Upper lobe of left lung (tissue), 4 donors: Measurements from ENCODE around the gene RGS14.

ENCODE experiments used
- POLR2A ChIP-seq, 4 donors: fragments of 450-650 bp; IDR thresholded peaks; one replicate each; pipeline ENCODE4 v1.5.1; 2016 to 2017; ENCODE audit warnings: antibody characterized with exemption in 4 of 4, mild to moderate bottlenecking in 2 of 4
- TF ChIP-seq, protein P1 (sequence below), 6 experiments: fragments of 450-650 bp in 4 of 6; fragments of 200-600 bp in 2 of 6; sonication (generic) in 2 of 6; IDR thresholded peaks; one replicate each; pipeline ENCODE4 v1.5.1; 2016 to 2019; ENCODE audit warnings: antibody characterized with exemption in 6 of 6

DNA sequence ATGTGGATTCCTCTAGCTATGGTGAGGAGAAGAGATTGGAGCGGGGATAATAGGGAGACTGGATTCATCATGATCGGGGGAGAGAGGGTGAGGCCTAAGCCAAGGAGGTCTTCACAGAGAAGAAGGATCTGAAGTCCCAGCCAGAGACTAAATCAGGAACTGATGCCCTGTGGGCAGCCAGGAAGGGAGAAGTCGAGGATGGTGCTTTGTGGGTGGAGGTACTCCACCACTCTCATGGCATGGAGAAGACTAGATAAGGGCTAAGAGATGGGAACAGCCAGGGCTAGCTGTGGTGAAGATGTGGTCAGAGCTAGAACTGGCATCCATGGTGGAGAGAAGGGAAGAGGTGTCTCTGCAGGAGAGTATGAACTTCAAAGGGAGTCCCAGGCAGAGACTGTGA lies 3.0 kb upstream of the RGS14 start:
- TF ChIP-seq, protein P1, sequence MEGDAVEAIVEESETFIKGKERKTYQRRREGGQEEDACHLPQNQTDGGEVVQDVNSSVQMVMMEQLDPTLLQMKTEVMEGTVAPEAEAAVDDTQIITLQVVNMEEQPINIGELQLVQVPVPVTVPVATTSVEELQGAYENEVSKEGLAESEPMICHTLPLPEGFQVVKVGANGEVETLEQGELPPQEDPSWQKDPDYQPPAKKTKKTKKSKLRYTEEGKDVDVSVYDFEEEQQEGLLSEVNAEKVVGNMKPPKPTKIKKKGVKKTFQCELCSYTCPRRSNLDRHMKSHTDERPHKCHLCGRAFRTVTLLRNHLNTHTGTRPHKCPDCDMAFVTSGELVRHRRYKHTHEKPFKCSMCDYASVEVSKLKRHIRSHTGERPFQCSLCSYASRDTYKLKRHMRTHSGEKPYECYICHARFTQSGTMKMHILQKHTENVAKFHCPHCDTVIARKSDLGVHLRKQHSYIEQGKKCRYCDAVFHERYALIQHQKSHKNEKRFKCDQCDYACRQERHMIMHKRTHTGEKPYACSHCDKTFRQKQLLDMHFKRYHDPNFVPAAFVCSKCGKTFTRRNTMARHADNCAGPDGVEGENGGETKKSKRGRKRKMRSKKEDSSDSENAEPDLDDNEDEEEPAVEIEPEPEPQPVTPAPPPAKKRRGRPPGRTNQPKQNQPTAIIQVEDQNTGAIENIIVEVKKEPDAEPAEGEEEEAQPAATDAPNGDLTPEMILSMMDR (IDR thresholded peaks at IDR 0.05), result no peak
- TF ChIP-seq POLR2A (IDR thresholded peaks at IDR 0.05), result no peak
